HG03175 (cell line): ENCODE data around the gene ZNF579.
"Not testable (repeated sequence)": the region's sequence is repeated elsewhere in the genome, so short reads cannot be mapped to it uniquely, and the experiment has no call there.

Experiments used
- ATAC-seq: cut with Tn5 transposase; IDR thresholded peaks from one replicate; pipeline ENCODE4 v1.9.1; 2021; ENCODE audit warnings: mild to moderate bottlenecking, moderate library complexity; ENCODE audit not compliant: unreplicated experiment

Gene ZNF579

GRCh38 chr19:55596304-55596703 lies 15.7 kb upstream of the ZNF579 start:
- ATAC-seq: no peak

- ATAC-seq: no peak
These were observed 14.4 kb upstream of the ZNF579 start for GRCh38 chr19:55594996-55595545.

GRCh38 chr19:55593096-55593772 lies 12.6 kb upstream of the ZNF579 start:
- no peak for ATAC-seq

GRCh38 chr19:55592391-55593090 lies 11.9 kb upstream of the ZNF579 start:
- no peak for ATAC-seq

GRCh38 chr19:55591555-55591954 lies 10.9 kb upstream of the ZNF579 start:
- no peak for ATAC-seq

GRCh38 chr19:55590617-55591016 lies 10.0 kb upstream of the ZNF579 start:
- ATAC-seq: no peak

GRCh38 chr19:55590109-55590508 lies 9.5 kb upstream of the ZNF579 start:
- no peak for ATAC-seq

GRCh38 chr19:55588738-55589137 lies 8.1 kb upstream of the ZNF579 start:
- no peak for ATAC-seq

GRCh38 chr19:55586976-55587668 lies 6.5 kb upstream of the ZNF579 start:
- ATAC-seq: peak; percentile 94

- no peak for ATAC-seq
These were observed 5.2 kb upstream of the ZNF579 start for GRCh38 chr19:55585658-55586339.

- no peak for ATAC-seq
These were observed 4.2 kb upstream of the ZNF579 start for GRCh38 chr19:55584871-55585270.

GRCh38 chr19:55583897-55584296 lies 3.2 kb upstream of the ZNF579 start:
- ATAC-seq: not testable (repeated sequence)

GRCh38 chr19:55582284-55582683 lies 1.6 kb upstream of the ZNF579 start:
- ATAC-seq: not testable (repeated sequence)

GRCh38 chr19:55581823-55582223 lies 1.2 kb upstream of the ZNF579 start:
- no peak for ATAC-seq

GRCh38 chr19:55581145-55581822 lies 636 bp upstream of the ZNF579 start:
- no peak for ATAC-seq

- ATAC-seq: no peak
These were observed 654 bp downstream of the ZNF579 start for GRCh38 chr19:55579766-55580621.

- ATAC-seq: no peak
These were observed 1.6 kb downstream of the ZNF579 start for GRCh38 chr19:55578761-55579747.

- no peak for ATAC-seq
These were observed 2.5 kb downstream of the ZNF579 start for GRCh38 chr19:55578031-55578760.
